AG04450 (cell line): ENCODE data around the gene CEP85. TPM values are rescaled to one million over a fixed set of nuclear protein-coding genes. Genes with fewer than 3 reads are reported as not detected.
"Not testable (repeated sequence)": the region's sequence is repeated elsewhere in the genome, so short reads cannot be mapped to it uniquely, and the experiment has no call there.

ENCODE experiments used
- CTCF ChIA-PET: fragments of 300-600, 350-600 bp; formaldehyde crosslinking; extraction: SDS; loops from one replicate; lab custom pipeline; 2022; ENCODE audit warnings: antibody characterized with exemption, inconsistent platforms; lab: Charles Lee
- POLR2A ChIA-PET: fragments of 350-600 bp; formaldehyde crosslinking; extraction: SDS; loops from one replicate; lab custom pipeline; 2021; ENCODE audit warnings: antibody characterized with exemption, inconsistent platforms; lab: Yijun Ruan, JAX
- DNase-seq: peaks from one replicate; pipeline ENCODE4 v3.0.0-alpha.2; 2011; ENCODE audit warnings: low read depth, low spot score
- H3K27ac ChIP-seq: one replicate; pipeline ENCODE4 v1.5.1; 2012; ENCODE audit warnings: low read depth, low read length, control low read depth
- H3K27me3 ChIP-seq: one replicate; pipeline ENCODE4 v1.6.0; 2012; ENCODE audit warnings: low read length; ENCODE audit not compliant: control insufficient read depth, insufficient read depth
- H3K4me3 ChIP-seq: 2 replicates; pipeline ENCODE4 v1.5.1; 2011; ENCODE audit warnings: mild to moderate bottlenecking, low read depth, low read length, control low read depth
- H3K9me3 ChIP-seq: 2 replicates; pipeline ENCODE4 v1.5.1; 2012; ENCODE audit warnings: low read length; ENCODE audit not compliant: control insufficient read depth, insufficient read depth
- polyA plus RNA-seq: library from polyadenylated mRNA; depleted of rRNA; stranded (reverse); fragments of >200 nt; gene quantifications from 2 replicates; pipeline ENCODE4 v1.2.3, GENCODE V29; 2011
- TF ChIP-seq, protein P1 (sequence below): IDR thresholded peaks from 2 replicates; pipeline ENCODE4 v1.5.1; 2011; ENCODE audit warnings: low read depth, low read length, control low read depth, inconsistent platforms

Gene CEP85
- polyA plus RNA-seq, 1 experiment, result 5.8 TPM

DNA sequence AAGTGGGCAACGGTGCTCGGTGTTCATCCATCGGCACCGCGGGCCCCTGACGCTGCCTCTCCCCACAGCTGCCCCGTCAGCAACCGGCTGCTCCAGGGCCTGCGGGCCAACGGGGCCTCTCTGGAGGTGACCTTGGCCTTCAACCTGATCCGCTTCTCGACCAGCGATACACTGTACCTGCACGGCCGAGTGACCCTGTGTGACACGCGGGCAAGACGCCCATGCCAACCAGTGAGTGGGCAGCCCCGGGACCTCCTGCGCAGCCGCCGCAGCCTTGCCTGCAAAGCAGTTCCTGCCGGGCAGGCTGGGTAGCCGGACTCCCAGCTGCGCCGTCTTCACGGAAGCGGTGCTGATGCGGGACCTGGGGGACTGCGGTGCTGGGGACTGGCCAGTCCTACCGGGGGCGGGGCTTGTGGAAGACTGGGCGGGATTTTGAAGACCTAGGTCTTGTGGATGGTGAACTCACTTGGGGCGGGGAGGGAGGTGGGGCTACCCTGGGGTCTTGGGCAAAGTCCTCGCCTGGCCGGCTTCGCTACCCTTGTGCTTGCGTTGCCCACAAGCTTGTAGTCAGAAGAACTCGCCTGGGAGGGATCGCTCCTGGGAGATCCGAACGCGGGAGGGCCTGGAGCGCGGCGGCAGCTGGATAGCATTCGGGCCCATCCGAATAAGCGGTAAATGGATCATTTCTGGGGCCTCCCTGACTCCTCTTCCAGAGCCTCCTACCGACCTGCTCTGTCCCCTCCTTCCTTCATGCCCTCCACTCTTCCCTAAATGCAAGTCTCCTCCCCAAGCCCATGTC is 8.8 kb upstream of the CEP85 start:
- ChIA-PET CTCF (interaction anchor here (1.5 to 1.6 kb wide), 2 partner anchors 9 to 50 kb away, joined by 4 read pairs; partner anchors contain the start of gene CEP85), POLR2A (no interaction called here)
- H3K27me3 ChIP-seq, result peaks cover 32% of the 10 kb centered on the region
- no peaks in the 10 kb centered on the region for H3K9me3 ChIP-seq
- TF ChIP-seq, protein P1, sequence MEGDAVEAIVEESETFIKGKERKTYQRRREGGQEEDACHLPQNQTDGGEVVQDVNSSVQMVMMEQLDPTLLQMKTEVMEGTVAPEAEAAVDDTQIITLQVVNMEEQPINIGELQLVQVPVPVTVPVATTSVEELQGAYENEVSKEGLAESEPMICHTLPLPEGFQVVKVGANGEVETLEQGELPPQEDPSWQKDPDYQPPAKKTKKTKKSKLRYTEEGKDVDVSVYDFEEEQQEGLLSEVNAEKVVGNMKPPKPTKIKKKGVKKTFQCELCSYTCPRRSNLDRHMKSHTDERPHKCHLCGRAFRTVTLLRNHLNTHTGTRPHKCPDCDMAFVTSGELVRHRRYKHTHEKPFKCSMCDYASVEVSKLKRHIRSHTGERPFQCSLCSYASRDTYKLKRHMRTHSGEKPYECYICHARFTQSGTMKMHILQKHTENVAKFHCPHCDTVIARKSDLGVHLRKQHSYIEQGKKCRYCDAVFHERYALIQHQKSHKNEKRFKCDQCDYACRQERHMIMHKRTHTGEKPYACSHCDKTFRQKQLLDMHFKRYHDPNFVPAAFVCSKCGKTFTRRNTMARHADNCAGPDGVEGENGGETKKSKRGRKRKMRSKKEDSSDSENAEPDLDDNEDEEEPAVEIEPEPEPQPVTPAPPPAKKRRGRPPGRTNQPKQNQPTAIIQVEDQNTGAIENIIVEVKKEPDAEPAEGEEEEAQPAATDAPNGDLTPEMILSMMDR, result no peak
- H3K27ac ChIP-seq, result no peak overlapping the region
- DNase-seq, result no peak
- H3K4me3 ChIP-seq, result peak overlapping the region; percentile 43

GRCh38 chr1:26230682-26231081 is 3.3 kb upstream of the CEP85 start:
- H3K9me3 ChIP-seq, DNase-seq, H3K27me3 ChIP-seq, H3K27ac ChIP-seq, H3K4me3 ChIP-seq: not testable (repeated sequence)
- CTCF ChIA-PET, result interaction anchor here (1.2 kb wide), 1 partner anchor 86 kb away, joined by 4 read pairs; no protein-coding TSS in a partner anchor
- POLR2A ChIA-PET, result interaction anchor here (0.6 kb wide), 1 partner anchor 838 kb away, joined by 5 read pairs; no protein-coding TSS in a partner anchor

GRCh38 chr1:26234644-26235370 is 807 bp downstream of the CEP85 start:
- Histone ChIP-seq H3K27me3 (no peaks in the 10 kb centered on the region), H3K4me3 (peak overlapping the region; percentile 99), H3K27ac (peak overlapping the region; percentile 82), H3K9me3 (no peaks in the 10 kb centered on the region; the same call in 1 of the 2 replicates)
- TF ChIP-seq, protein P1, result 0 out of 2 replicates have a peak, but pooled peaks have one; percentile 15
- no peak for DNase-seq
- CTCF ChIA-PET, result interaction anchor here (0.6 to 3.5 kb wide), 43 partner anchors 9 to 237 kb away, joined by 3 to 29 read pairs (median 5); partner anchors contain the start of genes C1orf232, HMGN2, LIN28A and SH3BGRL3
- POLR2A ChIA-PET, result interaction anchor here (0.6 to 1.4 kb wide), 5 partner anchors 45 to 91 kb away, joined by 3 to 8 read pairs (median 3); partner anchors contain the start of genes SH3BGRL3 and ZNF593

DNA sequence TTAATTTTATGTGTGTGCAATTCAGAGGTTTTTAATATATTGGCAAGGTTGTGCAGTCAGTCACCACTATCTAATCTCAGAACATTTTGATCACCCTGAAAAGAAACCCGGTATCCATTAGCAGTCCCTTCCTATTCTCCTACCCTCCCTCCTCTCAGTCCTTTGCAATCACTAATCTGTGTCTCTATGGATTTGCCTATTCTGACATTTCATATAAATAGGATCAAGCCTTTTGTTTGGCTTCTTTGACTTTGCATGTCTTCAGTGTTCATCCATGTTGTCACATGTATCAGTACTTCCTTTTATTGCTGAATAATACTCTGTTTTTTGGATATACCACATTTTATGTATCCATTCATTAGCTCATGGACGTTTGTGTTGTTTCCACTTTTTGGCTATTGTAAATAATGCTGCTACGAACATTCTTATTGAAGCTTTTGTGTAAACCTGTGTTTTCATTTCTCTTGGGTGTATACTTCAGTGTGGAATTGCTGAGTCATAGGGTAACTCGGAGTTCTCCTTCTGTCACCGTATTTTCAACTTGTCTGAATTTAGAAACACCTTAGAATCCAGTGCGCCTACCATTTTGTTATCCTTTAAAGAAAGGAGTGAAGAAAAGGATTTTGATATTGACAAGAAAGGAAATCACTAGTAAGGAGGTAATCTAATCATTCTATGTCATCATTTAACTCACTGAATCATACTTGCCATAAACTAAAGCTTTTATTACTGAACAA is 3.4 kb downstream of the CEP85 start:
- H3K27me3 ChIP-seq, result no peaks in the 10 kb centered on the region
- H3K4me3 ChIP-seq, result no peak overlapping the region
- no peak for DNase-seq
- no peak overlapping the region for H3K27ac ChIP-seq
- no peaks in the 10 kb centered on the region; the same call in 1 of the 2 replicates for H3K9me3 ChIP-seq
- CTCF ChIA-PET, result interaction anchor here (0.7 to 1.8 kb wide), 3 partner anchors 37 to 84 kb away, joined by 3 to 5 read pairs (median 3); partner anchors contain the start of gene ZNF593
- TF ChIP-seq, protein P1, result no peak
- POLR2A ChIA-PET, result no interaction called here

DNA sequence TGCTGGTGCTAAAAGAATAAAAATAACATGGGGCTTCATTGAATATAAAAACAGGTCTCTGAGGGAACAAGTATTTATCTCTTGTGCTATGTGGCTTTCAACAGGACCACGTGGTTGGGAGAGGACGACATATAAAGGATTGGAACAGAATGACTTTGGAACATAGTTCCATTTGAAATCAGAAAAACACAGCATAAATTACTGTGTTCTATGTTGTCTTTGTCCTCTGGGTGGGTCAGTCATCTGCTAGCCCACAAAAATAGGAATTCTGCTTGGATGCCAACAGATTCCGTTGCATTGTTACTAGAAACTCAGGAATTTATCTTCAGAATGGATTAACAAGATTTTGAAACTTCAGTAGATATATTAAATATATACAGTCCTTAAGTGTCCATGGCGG is 5.9 kb downstream of the CEP85 start:
- ChIA-PET CTCF (no interaction called here), POLR2A (no interaction called here)
- DNase-seq, result no peak
- Histone ChIP-seq H3K27ac (no peak overlapping the region), H3K4me3 (no peak overlapping the region), H3K9me3 (no peaks in the 10 kb centered on the region), H3K27me3 (no peaks in the 10 kb centered on the region)
- TF ChIP-seq, protein P1, result no peak
